AG20443 (cell line): ENCODE results near the gene ZNF438.
"Not testable (repeated sequence)": the region's sequence is repeated elsewhere in the genome, so short reads cannot be mapped to it uniquely, and the experiment has no call there.

Experiments
- DNase-seq: peaks from one replicate; pipeline ENCODE4 v3.0.0; 2012; ENCODE audit warnings: low spot score, mixed read lengths

The ZNF438 gene, protein sequence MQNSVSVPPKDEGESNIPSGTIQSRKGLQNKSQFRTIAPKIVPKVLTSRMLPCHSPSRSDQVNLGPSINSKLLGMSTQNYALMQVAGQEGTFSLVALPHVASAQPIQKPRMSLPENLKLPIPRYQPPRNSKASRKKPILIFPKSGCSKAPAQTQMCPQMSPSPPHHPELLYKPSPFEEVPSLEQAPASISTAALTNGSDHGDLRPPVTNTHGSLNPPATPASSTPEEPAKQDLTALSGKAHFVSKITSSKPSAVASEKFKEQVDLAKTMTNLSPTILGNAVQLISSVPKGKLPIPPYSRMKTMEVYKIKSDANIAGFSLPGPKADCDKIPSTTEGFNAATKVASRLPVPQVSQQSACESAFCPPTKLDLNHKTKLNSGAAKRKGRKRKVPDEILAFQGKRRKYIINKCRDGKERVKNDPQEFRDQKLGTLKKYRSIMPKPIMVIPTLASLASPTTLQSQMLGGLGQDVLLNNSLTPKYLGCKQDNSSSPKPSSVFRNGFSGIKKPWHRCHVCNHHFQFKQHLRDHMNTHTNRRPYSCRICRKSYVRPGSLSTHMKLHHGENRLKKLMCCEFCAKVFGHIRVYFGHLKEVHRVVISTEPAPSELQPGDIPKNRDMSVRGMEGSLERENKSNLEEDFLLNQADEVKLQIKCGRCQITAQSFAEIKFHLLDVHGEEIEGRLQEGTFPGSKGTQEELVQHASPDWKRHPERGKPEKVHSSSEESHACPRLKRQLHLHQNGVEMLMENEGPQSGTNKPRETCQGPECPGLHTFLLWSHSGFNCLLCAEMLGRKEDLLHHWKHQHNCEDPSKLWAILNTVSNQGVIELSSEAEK

DNA sequence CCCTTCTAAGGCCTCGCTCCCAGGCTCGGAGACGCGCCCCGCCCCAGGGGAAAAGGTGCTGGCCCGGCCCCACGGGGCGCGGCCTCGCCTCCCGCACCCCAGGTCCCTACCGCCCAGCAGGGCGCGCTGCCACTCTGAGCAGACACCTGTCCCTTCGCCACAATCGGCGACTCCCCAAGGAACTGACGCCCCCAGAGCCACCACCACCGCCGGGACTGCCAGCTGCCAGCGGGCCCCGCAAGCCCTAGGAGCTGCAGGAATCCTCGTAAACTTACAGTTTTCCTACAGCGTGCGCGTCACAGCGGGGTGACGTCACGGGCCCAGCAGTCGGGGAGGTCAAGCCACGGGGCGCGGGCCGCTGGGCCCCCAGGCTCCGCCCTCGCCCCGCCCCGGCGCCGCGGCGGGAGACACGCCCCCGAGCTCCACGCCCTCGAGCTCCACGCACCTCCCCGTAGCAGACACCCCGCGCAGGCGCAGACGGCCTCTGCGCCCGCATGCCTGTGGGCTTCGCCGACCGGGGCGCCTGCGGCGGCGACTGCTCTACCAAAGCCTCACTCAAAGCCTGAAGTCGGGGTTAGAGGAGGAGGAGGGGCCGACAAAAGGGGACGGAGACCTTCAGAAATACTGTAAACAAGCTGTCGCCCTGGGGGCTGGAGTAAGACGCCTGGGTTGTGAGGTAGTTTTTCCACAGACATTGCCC is at the start of gene ZNF438:
TSS of gene ZNF438 (minus strand) at position 308 of the 700 bp plus-strand sequence. CDS start 154,831 bp downstream, outside the sequence.
- peak; percentile 99 for DNase-seq

DNA sequence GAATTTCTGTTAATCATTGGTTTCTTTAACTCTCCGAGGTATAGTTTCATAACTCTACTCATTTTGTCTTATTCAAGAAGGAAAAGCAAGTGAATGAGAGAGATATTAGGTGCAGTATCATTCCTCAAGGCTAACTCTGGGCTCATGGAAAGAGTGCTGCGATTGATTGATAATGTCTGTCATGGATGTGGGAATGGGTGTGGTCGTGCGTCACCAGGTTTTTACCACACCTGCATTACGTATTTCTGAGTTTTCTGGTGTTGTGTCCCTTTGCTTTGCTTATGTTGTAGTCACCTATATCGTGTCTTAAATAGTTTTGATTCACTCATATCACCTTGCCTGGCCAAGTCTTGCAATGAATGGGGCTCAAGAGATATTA is 44.9 kb upstream of the ZNF438 start:
- DNase-seq: no peak

DNA sequence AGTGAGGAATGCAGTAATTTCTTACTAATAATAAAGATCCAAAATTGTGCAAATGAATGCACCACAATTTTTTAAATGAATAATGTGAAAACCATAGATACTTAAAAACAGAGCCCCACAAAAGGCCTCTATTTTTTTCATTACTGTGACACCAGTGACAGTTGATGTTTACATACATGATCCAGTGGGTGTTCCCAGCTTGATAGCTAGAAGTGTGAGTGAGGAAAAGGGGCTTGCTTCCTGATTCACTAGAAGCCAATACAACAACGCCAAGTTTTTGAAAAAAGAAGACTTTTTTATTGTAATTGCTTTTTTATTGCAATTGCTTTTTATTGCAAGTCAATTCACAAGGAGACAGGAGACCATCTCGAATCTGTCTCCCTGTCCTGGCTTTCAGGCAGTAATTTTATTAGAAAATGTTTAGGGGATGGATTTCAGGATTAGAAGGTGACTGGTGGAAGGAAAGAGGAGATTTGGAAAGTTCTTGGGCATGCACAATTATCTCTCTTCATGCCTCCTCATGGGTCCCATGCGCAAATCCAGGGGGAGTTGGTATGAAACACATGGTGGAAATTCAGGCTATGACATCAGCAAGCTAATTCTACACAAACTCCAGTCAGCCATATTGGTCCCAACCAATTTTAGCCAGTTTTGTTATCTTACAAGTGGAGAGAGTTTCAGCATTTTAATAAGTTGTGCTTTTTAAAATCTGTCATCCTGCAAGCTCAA is 44.4 kb upstream of the ZNF438 start:
- DNase-seq: no peak

DNA sequence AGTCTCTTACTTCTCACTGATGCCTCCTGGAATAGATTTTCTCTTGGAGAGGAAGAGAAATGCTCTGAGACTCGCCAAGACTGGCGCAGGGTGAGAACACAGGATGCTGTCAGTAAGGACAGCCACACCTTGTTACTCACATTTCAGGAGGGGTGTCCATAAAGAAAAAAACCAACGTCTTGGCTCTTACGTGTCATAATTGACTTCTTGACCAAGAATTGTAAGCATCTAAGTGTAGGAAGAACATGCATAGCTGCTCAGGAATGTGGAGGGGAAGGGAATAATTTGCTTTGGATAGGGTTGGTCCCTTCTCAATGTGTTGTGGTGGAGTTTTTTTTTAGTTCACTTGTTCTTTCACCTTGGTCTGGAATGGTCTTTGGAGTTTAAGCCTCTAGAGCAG is 43.8 kb upstream of the ZNF438 start:
- peak; percentile 70 for DNase-seq

DNA sequence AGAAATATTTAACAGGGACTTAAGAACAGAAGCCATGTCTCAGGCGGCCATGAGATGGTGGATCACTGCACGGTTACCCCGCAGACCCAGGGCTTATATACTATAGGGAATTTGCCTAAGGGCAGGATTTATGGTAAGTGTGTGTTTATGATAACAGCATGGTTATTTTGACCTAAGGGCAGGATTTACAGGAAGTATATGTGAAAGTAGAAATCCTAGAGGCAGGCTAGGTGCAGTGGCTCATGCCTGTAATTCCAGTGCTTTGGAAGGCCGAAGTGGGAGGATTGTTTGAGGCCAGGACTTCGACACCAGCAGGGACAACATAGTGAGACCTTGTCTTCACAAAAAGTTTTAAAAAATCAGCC is 43.0 kb upstream of the ZNF438 start:
- no peak for DNase-seq

DNA sequence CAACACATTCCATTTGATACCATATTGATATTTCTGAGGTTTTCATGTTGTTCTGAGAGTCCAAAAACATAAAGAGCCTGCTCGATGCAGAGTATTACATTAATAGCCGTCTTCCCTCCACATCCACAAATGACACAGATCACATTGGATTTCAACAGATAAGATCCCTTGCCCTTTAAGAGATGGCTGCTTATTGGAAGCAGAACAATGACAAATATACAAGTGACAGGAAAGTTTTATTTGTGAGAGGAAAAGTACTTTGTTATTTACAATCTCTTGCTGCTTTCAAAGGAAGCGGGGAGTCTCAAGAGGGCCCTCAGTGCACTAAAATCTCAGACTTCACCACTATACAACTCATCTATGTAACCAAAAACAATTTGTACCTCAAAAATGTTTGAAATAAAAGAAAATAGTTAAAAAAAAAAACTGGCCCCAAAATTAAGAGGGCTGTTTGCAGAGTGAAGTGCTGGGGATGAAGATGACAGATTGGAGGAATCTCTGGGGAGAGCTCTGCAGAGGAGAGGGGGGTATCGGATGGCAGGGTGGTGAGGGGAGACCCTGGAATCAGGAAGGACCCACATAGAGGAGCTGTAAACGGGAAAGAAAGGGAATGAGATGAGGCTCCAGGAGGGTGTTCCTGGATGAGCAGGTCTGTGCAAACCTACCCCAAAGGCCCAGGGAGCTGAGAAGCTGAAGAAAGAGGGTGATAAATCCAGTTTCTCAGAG is 42.5 kb upstream of the ZNF438 start:
- no peak for DNase-seq

DNA sequence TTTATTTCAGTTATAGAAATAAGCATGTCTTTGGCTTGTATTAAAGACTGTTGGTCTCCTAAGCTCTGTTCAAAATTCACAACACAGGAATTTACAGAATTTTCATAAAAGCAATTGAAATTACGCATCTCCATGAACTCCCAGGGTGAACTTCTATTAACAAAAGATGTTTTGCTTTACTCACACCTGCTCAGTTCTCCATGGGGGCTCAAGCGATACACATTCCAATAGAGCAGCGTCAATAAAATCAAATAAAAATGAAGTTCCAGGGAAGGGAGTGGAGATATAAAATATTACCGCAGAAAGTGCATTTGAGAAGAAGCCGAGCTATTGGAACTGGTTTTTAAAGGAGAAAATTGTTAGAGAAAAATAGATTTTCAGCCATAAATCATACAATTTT is 41.5 kb upstream of the ZNF438 start:
- DNase-seq: no peak

DNA sequence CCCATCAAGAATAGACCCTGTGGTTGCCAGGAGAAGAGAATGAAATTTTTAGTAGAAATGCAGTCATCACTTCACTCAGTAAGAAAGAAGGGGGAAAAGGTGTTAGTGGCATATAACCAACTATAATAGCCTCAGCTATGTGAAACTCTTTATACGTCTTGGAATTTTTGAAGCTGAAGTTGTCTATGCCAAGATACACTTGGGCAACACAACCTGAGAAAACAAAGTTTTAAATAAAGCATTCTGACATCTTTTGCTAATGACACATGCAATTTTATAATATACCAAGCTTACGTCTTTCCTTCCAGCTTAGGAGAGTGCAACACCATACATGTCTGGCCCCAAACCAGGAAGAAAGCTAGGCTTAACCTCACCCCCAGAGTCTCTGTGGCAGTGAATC is 40.8 kb upstream of the ZNF438 start:
- DNase-seq: no peak

DNA sequence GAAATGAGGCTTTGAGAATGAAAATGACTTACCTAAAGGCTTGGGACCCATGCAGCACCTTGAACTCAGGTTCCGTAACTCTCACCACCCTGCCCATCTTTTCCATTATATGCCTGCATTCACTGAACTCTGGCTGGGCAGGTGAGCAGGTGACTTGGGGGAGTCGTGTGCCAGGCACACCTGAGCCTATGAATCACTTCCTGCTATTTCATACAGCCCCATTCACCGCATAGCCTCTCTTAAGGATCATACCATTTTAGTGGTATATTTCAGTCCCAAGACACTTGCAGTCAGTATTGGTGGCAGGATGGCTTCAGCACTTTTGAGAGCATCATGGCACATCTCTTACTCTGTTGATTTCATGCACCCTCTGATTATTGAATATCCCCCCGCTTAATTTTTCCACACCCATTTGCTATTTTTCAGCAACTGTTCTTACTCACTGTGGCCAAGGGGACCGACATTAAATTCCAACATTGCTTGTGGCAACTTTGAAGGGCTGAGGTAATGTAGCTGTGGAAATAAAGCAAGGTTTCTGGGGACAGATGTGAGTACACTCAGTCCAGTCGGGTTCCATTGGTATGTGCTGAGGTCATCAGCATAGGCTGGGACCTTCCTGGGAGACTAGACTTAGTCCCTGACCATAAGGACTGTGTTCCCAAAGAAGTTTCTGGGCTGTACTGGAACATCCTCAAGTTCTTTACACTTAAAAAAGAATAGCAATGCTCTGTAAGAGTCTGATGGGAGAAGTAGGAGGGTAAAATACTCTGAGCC is 39.8 kb upstream of the ZNF438 start:
- DNase-seq: peak; percentile 58

DNA sequence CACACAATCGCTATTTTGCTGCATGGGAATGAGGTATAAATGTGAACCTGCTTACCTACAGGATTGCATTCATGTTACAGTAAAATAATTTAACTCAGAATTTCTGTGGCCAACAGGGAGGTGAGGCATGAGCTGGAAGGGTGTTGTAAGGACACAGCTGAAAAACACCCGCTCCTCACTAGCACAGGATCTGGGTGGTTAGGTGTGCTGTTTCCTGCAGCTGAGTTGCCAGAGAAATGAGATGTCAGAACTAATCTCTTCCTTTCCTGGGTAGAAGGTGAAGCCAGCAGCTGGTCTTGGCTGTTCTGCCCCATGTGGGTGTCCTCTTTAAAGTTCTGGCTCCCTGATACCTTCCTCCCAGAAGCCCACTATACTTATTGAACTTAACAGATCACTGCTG is 39.0 kb upstream of the ZNF438 start:
- no peak for DNase-seq

DNA sequence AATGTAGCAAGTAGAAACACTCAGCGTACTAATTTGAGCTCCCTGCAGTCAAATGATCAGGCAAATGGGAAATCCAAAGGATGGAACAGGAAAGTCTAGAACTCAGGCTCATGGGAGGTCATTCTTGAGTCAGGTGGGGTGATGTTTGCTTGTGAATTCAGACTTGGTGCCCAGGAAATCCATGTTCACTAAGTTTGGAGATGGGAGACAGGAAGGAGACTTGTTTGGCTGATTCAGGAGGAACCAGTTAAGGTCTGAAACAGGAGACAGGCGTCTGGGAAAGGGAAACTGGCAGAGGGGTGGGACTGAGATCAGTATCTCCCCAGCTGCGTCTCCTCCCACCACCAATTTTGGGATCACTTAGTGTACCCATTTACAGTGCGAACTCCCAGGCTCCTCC is 38.4 kb upstream of the ZNF438 start:
- no peak for DNase-seq

DNA sequence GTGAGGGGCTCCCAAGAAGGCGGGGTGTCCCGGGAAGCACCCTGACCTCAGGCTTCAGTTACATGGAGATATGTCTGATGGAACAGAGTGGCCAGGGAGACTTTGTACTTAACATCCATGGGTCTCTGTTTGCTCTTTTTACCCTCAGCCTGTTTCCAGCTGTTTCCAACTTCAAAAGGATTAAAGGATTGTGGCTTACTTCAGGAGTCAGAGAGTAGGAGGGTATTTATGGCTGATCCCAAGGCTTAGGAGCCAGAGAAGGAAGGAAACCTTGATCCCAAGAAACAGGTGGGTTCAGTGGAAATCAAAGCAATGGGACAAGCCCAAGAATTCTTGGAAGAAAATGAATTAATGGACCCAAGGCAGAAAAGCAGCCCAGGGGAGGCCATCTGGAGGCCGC is 37.7 kb upstream of the ZNF438 start:
- no peak for DNase-seq

DNA sequence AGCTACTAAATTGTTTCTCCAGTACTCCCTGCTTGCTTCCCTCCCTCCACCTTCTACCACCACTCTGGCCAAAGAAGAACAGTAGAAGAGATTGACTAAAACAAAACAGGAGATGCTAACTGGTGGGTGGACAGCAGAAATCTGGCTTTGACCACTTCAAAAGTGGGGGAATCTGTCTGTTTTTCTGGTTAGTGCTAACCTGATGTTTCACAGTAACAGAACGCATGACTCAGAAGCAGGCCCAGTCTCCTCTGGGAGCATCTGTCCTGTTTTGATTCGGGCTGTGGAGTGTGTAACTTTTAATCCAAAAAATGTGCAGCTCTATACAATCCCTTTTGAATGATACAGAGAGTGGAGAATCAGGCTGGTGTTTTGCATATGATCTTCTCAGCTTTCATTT is 32.7 kb upstream of the ZNF438 start:
- peak; percentile 76 for DNase-seq

DNA sequence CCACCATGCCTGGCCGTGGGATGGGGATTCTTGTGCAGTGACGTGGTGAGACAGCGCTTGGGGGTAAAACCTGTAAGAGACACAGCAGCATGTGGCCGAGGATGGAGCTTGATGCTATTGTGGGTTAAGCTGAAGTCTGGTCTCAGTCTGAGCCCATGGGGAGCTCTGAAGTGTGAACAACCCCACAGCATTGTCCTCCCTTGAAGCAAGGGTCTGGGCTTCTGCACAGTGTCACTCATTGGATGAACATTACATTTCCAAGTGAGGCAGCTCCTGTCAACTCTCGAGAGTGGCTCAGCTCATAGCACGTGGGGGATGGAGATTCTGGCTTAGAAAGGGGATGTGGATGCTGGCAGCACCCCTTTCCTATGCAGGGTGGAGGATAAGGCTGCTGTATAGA is 32.2 kb upstream of the ZNF438 start:
- no peak for DNase-seq

DNA sequence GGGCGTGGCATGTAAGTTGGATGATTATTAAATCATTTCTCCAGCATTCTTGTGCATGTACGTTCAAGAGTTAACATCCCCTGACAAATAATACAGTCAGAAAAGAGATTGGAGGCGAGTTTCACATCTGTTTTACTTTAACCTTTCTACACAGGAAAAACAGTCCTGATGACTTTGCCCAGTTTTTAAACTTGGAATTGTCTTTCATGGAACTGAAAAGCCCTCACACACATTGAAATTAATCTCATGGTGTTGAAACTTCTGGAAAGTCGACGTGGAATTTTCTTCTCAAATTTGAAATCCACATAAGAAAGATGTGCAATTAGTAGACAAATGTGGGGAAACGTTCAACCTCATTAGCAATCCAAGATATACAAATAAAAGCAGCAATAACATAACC is 31.2 kb upstream of the ZNF438 start:
- no peak for DNase-seq

DNA sequence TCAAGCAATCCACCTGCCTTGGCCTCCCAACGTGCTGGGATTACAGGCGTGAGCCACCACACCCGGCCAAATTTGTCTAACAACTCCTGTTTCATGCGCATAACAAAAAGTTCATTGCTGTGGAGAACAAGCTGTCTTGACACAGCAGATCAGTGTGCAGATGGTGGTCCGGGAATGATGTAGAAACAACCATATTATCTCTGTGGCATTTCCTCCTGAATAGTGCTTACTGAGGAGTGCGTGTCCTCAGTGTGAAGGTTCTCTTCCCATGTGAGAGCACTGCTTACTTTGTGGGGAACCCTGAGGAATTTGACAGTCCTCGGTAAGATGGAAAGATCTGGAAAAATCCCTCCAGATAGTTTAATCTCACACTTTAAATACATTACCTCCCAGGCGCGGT is 30.3 kb upstream of the ZNF438 start:
- no peak for DNase-seq

DNA sequence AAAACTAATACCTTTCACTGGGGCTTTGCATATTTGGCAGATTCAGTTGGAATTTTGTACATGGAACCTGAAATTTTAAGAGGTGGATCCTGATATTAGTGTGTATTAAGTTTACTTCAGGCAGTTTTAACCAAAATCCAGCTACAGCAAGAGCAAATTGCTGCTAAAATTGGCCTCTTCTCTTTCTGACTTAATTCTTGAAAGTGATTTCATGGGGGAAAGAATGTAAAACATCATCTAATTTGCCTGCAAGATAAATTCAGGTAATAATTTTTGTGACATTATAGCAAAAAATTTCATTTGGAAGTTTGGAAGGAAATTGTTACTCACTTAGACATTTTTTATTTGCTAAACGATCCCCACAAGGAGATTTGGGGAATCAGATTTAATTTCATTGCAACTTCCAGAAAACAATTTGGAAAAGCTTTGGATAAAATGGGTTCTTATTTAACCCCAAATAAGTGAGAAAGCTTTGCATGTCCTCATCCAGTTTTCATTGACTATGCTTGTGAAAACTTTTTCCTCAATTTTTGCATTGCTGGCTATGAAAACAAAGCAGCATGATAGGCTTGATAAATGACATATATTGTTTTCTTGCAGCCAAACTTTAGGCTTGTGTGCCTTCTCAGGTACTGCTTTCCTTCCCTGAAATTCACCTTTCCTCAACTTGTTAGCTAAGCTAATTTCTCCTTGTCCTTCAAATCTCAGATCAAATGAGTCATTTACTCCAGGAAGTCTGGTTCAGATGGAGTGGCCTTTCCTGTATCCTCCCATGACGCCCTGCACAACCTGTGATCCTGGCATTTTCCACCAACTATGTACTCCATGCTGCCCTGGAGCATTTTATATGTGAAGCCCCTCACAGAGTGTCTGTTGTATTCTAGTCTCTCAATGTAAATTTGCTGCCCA is 27.4 kb upstream of the ZNF438 start:
- no peak for DNase-seq

DNA sequence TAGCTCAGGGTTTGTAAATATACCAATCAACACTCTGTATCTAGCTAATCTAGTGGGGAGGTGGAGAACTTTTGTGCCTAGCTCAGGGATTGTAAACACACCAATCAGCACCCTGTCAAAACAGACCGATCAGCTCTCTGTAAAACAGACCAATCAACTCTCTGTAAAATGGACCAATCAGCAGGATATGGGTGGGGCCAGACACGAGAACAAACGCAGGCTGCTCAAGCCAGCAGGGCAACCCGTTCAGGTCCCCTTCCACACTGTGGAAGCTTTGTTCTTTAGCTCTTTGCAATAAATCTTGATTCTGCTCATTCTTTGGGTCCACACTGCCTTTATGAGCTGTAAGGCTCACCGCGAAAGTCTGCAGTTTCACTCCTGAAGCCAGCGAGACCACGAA is 25.0 kb upstream of the ZNF438 start:
- DNase-seq: not testable (repeated sequence)

DNA sequence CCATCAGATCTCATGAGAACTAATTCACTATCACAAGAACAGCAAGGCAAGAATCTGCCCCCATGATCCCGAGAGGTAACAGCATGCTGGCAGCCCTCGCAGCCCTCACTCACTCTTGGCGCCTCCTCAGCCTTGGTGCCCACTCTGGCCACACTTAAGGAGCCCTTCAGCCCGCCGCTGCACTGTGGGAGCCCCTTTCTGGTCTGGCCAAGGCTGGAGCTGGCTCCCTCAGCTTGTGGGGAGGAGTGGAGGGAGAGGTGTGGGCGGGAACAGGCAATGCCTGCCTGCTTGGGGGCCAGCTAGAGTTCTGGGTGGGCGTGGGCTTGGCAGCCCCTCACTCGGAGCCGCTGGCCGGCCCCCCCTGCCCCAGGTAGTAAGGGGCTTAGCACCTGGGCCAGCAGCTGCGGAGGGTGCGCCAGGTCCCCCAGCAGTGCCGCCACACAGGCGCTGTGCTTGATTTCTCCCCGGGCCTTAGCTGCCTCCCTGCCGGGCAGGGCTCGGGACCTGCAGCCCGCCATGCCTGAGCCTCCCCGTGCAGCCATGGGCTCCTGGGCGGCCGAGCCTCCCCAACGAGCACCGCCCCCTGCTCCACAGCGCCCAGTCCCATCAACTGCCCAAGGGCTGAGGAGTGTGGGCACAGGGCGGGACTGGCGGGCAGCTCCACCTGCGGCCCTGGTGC is 24.0 kb upstream of the ZNF438 start:
- no peak for DNase-seq
